ENCODE results near the gene PEF1. TPM values are rescaled to one million over a fixed set of nuclear protein-coding genes. Genes with fewer than 3 reads are reported as not detected.

Gene PEF1
- total RNA-seq, 4 donors from 2014 or later: 61.5 to 101 (median 92.9) TPM

DNA sequence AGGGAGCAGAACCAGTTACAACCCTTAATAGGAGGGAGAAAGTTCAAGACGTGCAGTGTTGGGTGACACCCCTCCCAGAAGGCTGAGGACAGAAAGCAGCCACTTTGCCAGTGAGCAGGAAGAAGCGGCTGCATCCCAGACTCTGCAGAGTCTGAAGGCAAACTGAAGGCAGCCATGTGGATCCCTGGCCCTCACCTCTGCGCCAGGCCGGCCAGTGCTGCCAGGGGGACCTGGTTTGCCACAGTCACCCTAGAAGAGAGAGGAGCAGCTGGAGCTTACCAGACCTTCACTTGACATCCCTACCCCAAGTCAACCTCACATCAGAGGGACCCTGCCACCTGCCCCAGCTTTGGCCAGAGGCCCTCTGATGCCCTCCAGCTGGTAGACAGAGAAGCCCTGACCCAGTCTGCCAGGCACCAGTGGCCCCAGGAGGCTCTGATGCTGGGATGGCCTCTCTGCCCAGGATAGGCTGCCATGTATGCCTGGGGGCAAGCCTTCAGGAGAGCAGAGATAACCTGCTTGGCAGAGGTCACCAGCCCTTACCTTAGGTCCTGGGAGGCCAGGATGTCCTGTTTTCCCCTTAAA is 16.3 kb upstream of the PEF1 start:
- intact Hi-C loops (cut with DNase I): loop anchor here (10.0 kb wide), 1 partner anchor 304 kb away; no protein-coding TSS in a partner anchor
- 89% methylated on average over 2 of the region's 4 CpGs for WGBS
- peaks cover 2 to 22% (median 11%) of the 10 kb centered on the region in 4 donors for H3K4me1 ChIP-seq
- no peaks in the 10 kb centered on the region for H3K27me3 ChIP-seq
- no peak overlapping the region for H3K27ac ChIP-seq (replicated peaks in 1 of 4)
- DNase-seq (ENCODE audit: extremely low spot score): no peak
- TF ChIP-seq EP300 (IDR thresholded peaks at IDR 0.05): no peak
- TF ChIP-seq CTCF (IDR thresholded peaks at IDR 0.05): no peak
- TF ChIP-seq POLR2A (IDR thresholded peaks at IDR 0.05; ENCODE audit: low read depth): no peak
- no peak for TF ChIP-seq POLR2AphosphoS5 (IDR thresholded peaks at IDR 0.05)
- H3K36me3 ChIP-seq: peaks cover 7 to 77% (median 26%) of the 10 kb centered on the region in 4 donors
- H3K9me3 ChIP-seq: no peaks in the 10 kb centered on the region
- no peak overlapping the region for H3K4me3 ChIP-seq

DNA sequence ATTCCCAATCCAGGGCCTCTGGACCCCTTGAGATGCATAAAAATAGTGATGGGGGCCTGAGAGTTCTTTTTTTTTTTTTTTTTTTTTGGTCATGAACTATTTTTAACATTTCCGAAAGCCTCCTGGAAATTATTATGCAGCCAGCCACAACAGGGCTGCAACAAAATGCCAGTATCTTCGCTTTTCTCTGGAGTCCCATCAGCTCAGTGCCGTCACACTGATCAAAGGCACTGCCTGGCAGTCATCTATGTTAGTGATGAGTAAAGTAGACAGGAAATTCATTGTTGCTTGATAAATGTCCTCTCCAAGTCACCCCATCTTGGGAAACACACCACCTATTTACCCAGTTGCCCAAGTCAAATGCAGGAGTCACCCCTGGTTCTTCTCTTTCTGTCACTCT is 15.2 kb upstream of the PEF1 start:
- no peak overlapping the region for H3K27ac ChIP-seq (replicated peaks in 1 of 4)
- no peak overlapping the region for H3K4me3 ChIP-seq
- no peaks in the 10 kb centered on the region for H3K9me3 ChIP-seq
- DNase-seq (ENCODE audit: extremely low spot score): no peak
- H3K36me3 ChIP-seq: peaks cover 7 to 77% (median 28%) of the 10 kb centered on the region in 4 donors
- no peaks in the 10 kb centered on the region for H3K27me3 ChIP-seq
- intact Hi-C loops (cut with DNase I): loop anchor here (10.0 kb wide), 1 partner anchor 305 kb away; no protein-coding TSS in a partner anchor
- TF ChIP-seq POLR2AphosphoS5 (IDR thresholded peaks at IDR 0.05) (no peak), POLR2A (IDR thresholded peaks at IDR 0.05; ENCODE audit: low read depth) (no peak), CTCF (IDR thresholded peaks at IDR 0.05) (no peak), EP300 (IDR thresholded peaks at IDR 0.05) (no peak)
- 85% methylated on average over 3 of the region's 3 CpGs for WGBS
- peaks cover 0 to 11% (median 4%) of the 10 kb centered on the region in 4 donors for H3K4me1 ChIP-seq

- TF ChIP-seq EP300 (IDR thresholded peaks at IDR 0.05) (no peak), CTCF (IDR thresholded peaks at IDR 0.05) (no peak), POLR2A (IDR thresholded peaks at IDR 0.05; ENCODE audit: low read depth) (no peak), POLR2AphosphoS5 (IDR thresholded peaks at IDR 0.05) (no peak)
- peaks cover 0 to 2% (median under 1%) of the 10 kb centered on the region in 4 donors for H3K4me1 ChIP-seq
- H3K36me3 ChIP-seq: peaks cover 7 to 85% (median 33%) of the 10 kb centered on the region in 4 donors
- no peak for DNase-seq (ENCODE audit: extremely low spot score)
- no peaks in the 10 kb centered on the region for H3K27me3 ChIP-seq
- no peak overlapping the region for H3K27ac ChIP-seq (replicated peaks in 1 of 4)
- no peak overlapping the region for H3K4me3 ChIP-seq
- WGBS: 85% methylated on average over 3 of the region's 3 CpGs
- intact Hi-C loops (cut with DNase I): no loop called here
- no peaks in the 10 kb centered on the region for H3K9me3 ChIP-seq
Measured at GRCh38 chr1:31658721-31659120, 14.0 kb upstream of the PEF1 start.

DNA sequence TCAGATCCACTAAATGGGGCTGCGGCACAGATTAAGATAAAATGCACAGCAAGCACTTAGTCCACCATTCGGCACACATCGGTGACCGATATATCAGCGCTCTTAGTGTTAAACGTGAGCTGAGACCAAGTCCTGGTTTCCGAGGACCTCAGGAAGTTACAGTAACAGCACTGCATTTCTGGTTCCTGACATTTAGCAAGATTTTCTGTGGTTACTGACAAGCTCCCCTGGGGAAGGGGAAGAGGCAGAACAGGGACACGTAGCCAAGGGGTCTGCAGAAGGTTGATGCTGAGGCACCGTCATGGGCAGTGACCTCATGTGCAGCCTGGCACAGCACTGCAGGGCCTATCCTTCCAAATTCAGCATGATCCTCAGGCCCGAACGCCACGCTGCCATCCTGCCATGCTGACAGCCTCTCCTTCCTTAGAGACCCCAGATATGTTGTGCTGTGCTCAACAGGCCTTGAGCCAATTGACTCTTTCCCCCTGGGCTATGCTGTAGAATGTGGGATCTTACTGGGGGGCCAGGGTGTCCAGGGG is 13.4 kb upstream of the PEF1 start:
- intact Hi-C loops (cut with DNase I): no loop called here
- DNase-seq (ENCODE audit: extremely low spot score): no peak
- H3K27me3 ChIP-seq: no peaks in the 10 kb centered on the region
- WGBS: 92% methylated on average over 12 of the region's 12 CpGs
- peaks cover 7 to 91% (median 36%) of the 10 kb centered on the region in 4 donors for H3K36me3 ChIP-seq
- H3K27ac ChIP-seq (replicated peaks in 1 of 4): no peak overlapping the region
- no peak overlapping the region for H3K4me3 ChIP-seq
- TF ChIP-seq CTCF (IDR thresholded peaks at IDR 0.05) (no peak), EP300 (IDR thresholded peaks at IDR 0.05) (no peak), POLR2A (IDR thresholded peaks at IDR 0.05; ENCODE audit: low read depth) (no peak), POLR2AphosphoS5 (IDR thresholded peaks at IDR 0.05) (no peak)
- H3K4me1 ChIP-seq: no peaks in the 10 kb centered on the region
- H3K9me3 ChIP-seq: no peaks in the 10 kb centered on the region
